ENCODE data around the gene TGFBR3L.
"Not testable (repeated sequence)": the region's sequence is repeated elsewhere in the genome, so short reads cannot be mapped to it uniquely, and the experiment has no call there.

The TGFBR3L gene

GRCh38 chr19:7917267-7918061, 2.8 kb downstream of the TGFBR3L start:
- peak; percentile 64 for DNase-seq (ENCODE audit: low read depth)

- not testable (repeated sequence) for DNase-seq (ENCODE audit: low read depth)
Observed at GRCh38 chr19:7918062-7918614, 3.5 kb downstream of the TGFBR3L start.

GRCh38 chr19:7918615-7919421, 4.2 kb downstream of the TGFBR3L start:
- DNase-seq (ENCODE audit: low read depth) = no peak

GRCh38 chr19:7919610-7920518, 5.2 kb downstream of the TGFBR3L start, which contains the start of gene SNAPC2:
Gene SNAPC2, plus strand, starts transcription at chr19:7920338. Its CDS starts 29 bp downstream, at chr19:7920367.
- DNase-seq (ENCODE audit: low read depth) = peak; percentile 94

- peak; percentile 96 for DNase-seq (ENCODE audit: low read depth)
Observed at GRCh38 chr19:7920519-7921301, 6.1 kb downstream of the TGFBR3L start.

- no peak for DNase-seq (ENCODE audit: low read depth)
Observed at GRCh38 chr19:7921302-7921966, 6.8 kb downstream of the TGFBR3L start.

GRCh38 chr19:7921967-7922835, 7.6 kb downstream of the TGFBR3L start:
- no peak for DNase-seq (ENCODE audit: low read depth)

GRCh38 chr19:7922836-7923195, 8.2 kb downstream of the TGFBR3L start:
- no peak for DNase-seq (ENCODE audit: low read depth)

- DNase-seq (ENCODE audit: low read depth) = no peak
Observed at GRCh38 chr19:7923295-7924191, 8.9 kb downstream of the TGFBR3L start.

GRCh38 chr19:7924241-7924640, 9.6 kb downstream of the TGFBR3L start:
- DNase-seq (ENCODE audit: low read depth) = no peak

GRCh38 chr19:7924651-7925170, 10.1 kb downstream of the TGFBR3L start:
- DNase-seq (ENCODE audit: low read depth) = no peak

- peak; percentile 54 for DNase-seq (ENCODE audit: low read depth)
Observed at GRCh38 chr19:7925171-7925851, 10.7 kb downstream of the TGFBR3L start.

GRCh38 chr19:7926021-7926726, 11.5 kb downstream of the TGFBR3L start, which contains the start of gene CTXN1:
Gene CTXN1, minus strand, starts transcription at chr19:7926135. Its CDS starts 597 bp downstream, at chr19:7925538.
- peak; percentile 36 for DNase-seq (ENCODE audit: low read depth)

GRCh38 chr19:7926727-7927604, 12.3 kb downstream of the TGFBR3L start:
- no peak for DNase-seq (ENCODE audit: low read depth)

- DNase-seq (ENCODE audit: low read depth) = no peak
Observed at GRCh38 chr19:7927605-7928333, 13.1 kb downstream of the TGFBR3L start.

All from iris pigment epithelial cell (primary cell).